ENCODE results near the gene FAM3B. TPM values are rescaled to one million over a fixed set of nuclear protein-coding genes. Genes with fewer than 3 reads are reported as not detected.

FAM3B gene
- total RNA-seq, 1 donor from 2014 or later, result 6.6 TPM

DNA sequence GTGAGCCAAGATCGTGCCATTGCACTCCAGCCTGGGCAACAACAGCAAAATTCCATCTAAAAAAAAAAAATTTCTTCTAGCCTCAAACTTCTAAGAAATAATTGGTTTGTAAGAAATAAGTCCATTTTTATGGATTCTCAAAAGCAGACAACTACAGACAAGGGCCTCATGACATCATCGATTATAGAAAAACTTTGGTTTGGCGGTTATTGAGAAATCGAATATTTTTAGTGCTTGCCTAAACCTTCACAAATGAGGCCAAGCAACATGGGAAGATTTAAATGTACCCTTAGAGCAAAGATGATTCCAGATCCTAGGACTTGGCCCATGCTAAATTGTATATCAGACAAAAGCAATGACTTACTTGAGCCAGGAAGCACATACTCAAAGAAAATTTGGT, 81.7 kb downstream of the FAM3B start:
- DNase-seq, result no peak

DNA sequence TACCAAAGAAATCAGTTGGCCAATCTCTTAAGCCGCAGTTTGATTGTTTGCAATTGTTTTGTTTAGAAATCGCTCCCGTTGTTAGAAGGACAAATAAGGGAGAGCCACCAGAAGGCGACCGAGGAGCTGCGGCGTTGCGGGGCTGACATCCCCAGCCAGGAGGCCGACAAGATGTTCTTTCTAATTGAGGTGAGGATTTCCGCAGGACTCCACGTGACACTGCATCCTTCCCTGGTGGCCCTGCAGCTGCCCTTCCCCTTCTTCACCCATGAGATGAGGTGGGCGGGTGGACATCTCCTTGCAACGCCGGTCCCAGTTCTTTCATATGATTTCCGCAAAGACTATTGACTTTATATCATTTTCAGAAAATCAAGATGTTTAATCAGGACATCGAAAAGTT, 82.2 kb downstream of the FAM3B start:
- DNase-seq, result no peak

DNA sequence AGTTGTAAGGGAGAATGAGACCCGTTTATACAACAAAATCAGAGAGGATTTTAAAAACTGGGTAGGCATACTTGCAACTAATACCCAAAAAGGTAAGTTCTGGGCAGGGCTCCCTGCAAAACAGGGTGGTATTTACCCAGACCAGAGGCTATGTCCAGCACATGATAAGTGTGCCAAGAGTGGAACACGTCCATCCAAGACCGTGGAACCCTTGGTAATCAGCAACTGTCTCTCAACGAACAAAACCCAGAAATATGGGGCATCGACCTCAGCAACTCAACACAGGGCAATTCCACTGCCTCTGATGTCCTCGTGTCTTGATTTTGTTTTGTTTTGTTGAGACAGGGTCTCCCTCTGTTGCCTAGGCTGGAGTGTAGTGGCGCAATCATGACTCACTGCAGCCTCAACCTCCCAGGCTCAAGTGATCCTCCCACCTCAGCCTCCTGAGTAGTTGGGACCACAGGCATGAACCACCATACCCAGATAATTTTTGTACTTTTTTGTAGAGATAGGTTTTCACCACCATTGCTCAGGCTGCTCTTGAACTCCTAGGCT, 82.7 kb downstream of the FAM3B start:
- no peak for DNase-seq

DNA sequence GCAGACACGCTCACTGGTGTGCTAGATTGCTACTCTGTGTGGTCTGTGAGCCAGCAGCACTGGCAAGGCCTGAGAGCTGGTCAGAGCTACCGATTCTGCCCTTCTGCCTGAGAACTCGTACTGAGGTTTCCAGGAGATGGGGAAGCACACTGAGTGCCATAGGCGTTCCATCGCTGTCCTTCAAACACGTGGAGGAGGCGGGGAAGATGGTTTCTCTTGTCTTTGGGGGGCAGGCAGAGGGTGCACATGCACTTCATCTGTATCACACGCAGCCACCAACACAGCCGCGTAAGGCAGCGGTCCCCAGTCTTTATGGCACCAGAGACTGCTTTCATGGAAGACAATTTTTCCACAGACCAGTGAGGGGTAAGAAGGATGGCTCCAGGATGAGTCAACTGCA, 85.6 kb downstream of the FAM3B start:
- no peak for DNase-seq

GRCh38 chr21:41402796-41403195, 86.2 kb downstream of the FAM3B start:
- DNase-seq, result no peak

- no peak for DNase-seq
Measured at GRCh38 chr21:41403331-41403730, 86.7 kb downstream of the FAM3B start.

- DNase-seq, result no peak
Measured at GRCh38 chr21:41403966-41404365, 87.4 kb downstream of the FAM3B start.

GRCh38 chr21:41405321-41405720, 88.7 kb downstream of the FAM3B start:
- DNase-seq, result no peak

GRCh38 chr21:41406340-41406739, 89.7 kb downstream of the FAM3B start:
- DNase-seq, result no peak

Other genes starting within 250 kb of the FAM3B start
- gene BACE2, start 148.6 kb upstream of the FAM3B start, total RNA-seq, result 43.2 TPM
- 8.7 TPM for gene MX2, start 45.2 kb downstream of the FAM3B start, total RNA-seq
- 19.4 TPM for gene MX1, start 109.4 kb downstream of the FAM3B start, total RNA-seq
- gene TMPRSS2, start 191.4 kb downstream of the FAM3B start, total RNA-seq, result 6.1 TPM